Activated naive CD4-positive, alpha-beta T cell treated with Interleukin-2 at 50 U/mL for 16 hours (primary cell): ENCODE results near the gene MYO18A.

Experiments used
- DNase-seq: peaks from one replicate; pipeline ENCODE4 v3.0.0-alpha.2; 2020

Gene MYO18A

DNA sequence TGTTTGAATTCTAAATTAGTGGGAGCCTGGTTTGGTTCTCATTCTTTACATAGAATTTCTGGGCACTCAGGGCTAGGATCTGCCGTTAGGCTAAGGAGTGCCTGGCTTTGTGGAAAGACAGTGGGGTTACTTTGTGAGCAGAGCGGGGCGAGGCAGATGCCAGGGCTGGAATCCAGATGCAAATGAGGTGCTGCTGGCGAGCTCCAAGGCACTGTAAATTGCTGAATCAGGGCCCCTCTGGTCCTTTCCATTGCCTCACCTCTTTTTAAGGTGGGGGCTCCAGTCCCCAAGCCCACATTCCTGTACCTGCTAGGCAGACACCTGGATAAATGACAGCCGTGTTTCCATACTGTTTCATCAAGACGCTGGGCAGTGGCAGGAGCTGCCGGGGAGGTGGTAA is 103.5 kb downstream of the MYO18A start:
- no peak for DNase-seq

DNA sequence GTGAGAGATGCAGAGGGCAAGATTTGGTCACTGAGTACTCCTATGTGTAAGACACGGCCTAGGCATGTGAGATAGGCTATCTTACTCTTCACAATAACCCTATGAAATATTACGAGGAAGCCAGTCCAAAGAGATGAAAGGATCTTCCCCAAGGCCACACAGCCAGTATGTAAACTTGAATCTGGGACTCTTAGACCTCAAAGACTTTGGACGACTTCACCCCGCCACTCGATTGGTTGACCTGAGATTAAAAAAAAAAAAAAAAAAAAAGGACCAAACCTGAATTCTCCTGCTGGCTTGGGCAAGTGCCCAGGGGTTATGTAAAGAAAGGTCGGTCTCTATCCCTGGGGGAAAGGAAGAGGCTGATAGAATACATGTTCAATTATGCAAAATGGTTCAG is 104.1 kb downstream of the MYO18A start:
- no peak for DNase-seq

DNA sequence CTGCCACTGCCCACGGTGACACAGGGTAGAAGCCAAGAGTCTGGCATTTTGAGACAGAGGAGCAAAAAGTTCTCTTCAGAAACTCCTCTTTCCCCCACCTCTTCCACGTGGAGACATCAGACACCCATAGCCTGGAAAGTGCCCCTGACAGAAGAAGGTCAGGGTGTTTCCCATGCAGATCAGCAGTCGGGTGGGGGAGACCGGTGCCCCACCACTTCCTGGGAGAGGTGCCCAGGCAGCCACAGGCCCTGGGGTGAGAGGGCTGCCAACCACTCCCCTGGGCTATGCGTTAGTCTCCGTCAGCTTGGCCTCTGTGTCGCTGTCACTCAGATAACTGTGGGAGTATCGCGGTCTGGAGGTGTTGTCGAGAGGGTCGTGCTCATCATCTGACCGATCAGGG is 105.7 kb downstream of the MYO18A start:
- DNase-seq: no peak

DNA sequence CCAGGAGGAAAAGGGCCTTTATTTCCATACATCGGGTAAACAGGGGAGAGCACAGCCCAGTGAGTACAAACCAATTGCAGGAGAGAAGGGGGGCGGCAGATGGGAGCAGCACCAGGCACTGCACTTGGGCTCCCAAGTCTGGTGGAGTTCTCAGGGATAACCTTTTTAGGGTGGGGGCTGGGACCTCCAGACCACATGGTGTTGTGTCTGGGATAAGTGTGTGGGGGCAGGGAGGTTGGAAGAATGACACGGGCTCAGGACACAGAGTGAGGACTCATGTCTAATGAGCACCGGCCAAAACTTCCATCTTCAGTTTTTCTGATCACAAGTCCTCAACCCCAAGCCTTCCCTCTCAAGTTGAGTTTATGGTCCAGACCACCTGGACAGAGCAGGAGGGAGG is 106.7 kb downstream of the MYO18A start:
- DNase-seq: no peak

DNA sequence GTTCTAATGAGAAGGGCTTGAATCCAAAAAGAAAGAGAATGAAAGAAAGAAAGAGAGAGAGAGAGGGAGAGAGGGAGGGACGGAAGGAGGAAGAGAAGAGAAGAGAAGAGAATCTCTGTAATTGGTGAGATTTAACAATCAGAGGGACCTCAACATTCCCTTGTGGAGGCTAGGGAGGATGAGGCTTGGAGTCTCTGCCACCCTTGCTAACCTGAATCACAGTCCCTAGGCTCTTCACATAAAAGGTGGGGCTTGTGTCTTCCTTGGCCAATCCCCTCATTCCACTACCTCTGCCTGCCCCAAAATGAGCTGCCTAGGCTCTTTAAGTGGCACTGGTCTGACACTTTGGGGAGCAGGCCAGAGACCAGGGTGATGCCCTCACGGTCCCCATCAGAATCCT is 107.2 kb downstream of the MYO18A start:
- DNase-seq: no peak

DNA sequence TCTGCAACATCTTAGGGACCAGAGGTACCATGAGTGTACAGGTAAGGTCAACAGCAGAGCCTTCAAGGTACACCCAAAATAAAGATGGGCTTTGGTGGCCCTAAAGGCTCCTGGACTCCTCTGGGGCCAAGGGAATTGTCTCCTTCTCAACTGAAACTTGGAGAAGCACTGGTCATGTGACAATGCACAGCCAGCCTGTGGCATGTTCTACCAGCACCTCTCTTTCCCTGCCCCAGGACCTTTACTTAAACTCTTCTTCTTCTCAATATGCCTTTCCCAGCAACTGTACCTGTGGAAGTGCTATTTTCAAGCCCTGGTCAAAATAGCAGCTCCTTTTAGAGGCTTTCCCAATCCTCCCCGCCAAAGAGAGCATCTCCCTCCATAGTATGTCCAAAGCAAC is 108.9 kb downstream of the MYO18A start:
- DNase-seq: no peak

DNA sequence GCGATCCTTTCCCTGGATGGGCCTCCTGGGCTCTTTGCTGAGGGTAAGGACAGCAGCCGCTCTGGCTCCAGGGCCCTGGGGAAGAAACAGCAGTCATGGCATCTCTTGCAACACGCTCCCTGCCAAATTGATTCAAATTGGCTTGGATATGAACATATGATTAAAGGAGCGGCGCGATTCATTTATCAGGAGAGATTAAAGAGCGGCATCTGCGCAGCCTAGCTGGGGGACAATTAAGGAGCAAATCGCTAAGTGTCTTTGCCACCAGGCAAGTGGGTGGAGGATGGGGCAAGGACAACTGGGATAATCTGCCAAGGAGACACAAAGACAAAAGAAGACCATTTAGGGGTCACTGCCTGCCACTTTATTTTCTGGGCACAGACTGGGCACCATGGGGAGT is 109.4 kb downstream of the MYO18A start:
- DNase-seq: no peak

DNA sequence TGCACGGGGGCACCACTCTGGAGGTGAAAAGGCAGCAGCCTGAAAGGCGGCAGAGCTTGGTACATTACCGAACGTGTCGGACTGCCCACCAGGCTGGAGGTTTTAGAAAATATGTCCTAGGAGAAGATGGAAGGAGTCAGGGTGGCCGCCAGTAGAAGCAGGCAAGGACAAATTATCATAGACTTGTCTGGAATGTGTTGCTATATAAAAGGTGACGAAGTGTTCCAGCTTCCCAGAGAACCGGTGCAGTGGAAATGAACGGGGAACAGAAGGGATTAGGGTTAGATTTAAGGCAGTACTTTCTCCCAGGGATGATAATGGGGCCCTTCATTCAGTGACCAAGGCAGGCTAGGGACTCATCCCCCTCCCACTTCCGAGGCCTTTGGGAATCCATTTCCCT is 109.9 kb downstream of the MYO18A start:
- DNase-seq: no peak

DNA sequence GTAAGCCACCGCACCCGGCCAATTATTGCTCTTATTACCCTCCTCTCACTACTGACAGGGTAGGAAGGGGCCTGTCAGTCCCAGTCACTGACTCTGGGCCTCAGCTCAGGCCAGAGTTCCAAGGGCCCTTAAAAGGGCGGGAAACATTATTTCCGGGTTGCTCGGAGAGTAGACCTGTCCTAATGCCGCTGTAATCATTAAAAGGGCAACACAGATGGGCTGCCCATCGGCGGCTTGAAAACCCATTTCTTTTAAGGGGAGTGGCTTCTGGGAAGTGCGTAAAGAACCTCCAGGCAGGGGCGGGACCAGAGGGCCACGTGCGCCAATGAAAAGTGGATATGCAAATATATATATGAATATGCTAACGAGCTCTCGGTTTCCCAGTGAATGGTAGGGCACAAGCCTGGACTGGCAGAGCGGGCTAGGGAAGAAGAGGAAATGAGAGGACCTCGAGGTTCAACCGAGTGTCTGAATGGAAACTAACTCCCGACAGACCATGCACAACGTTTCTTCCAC is 110.6 kb downstream of the MYO18A start:
- no peak for DNase-seq

DNA sequence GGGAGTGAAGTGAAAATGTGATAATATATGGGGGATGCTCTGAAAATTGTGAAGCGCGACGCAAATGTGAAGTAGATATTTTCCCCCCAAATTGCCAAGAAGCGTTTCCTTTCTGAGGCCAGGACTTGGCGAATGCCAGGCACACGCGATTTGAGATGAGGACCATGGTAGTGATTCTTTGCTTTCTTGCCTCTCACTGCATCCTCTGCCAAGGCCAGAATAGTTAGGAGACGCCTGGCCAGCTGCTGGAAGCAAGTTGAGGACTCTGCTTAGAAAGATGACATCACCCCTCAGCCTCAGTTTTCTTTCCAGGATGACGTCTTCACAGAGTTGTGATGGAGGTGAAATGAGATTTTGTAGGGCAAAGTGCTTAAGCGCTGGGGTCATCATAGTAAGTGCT is 111.4 kb downstream of the MYO18A start:
- DNase-seq: no peak

DNA sequence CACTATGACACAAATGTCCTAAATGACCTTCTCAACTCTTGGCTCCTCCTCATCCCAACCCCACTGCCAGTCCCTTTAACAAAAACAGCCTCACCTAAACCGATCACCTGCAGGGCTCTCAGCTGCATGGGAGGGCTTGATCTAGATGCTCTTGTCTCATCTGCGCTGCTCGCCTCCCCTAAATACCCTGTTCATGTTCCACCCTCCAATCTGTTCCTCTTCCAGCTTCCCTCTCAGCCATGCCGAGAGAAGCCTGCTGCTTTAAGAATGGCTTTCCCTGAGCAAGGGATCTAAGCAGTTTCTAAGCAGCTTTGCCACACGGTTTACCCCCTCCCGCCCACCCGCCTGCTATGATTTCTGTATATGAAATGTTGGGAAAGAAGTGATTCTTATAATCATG is 113.6 kb downstream of the MYO18A start:
- DNase-seq: no peak

DNA sequence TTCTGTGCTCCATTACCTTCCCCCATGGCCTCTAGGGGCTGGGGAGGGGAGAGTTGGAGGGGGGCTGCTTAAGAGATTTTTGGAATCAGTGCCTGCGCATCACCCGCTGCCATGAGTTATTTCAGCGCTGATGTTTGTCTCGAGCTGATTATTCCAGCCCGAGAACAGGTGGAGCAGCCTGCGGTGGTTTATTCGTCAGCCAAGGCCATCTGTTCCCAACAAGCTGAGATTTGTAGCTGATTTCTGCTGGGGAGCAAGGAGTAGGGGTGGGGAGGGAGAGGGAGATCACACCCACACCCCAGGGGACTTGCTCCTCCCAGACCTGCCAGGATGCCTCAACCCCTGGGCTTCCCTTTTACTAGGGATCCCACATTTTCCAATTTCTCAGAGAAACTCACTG is 114.2 kb downstream of the MYO18A start:
- no peak for DNase-seq

DNA sequence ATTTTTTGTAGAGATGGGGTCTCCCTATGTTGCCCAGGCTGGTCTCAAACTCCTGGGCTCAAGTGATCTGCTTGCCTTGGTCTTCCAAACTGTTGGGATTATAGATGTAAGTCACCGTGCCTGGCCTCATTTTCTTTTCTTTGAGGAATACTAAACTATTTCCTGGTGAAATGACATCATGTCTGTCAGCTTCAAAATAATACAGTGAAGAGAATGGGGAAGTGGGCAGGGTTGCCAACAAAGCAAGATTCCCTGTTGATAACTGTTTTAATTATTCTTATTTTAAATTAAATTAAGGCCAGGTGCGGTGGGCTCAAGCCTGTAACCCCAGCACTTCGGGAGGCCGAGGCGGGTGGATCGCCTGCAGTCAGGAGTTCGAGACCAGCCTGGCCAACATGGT is 116.2 kb downstream of the MYO18A start:
- DNase-seq: no peak

DNA sequence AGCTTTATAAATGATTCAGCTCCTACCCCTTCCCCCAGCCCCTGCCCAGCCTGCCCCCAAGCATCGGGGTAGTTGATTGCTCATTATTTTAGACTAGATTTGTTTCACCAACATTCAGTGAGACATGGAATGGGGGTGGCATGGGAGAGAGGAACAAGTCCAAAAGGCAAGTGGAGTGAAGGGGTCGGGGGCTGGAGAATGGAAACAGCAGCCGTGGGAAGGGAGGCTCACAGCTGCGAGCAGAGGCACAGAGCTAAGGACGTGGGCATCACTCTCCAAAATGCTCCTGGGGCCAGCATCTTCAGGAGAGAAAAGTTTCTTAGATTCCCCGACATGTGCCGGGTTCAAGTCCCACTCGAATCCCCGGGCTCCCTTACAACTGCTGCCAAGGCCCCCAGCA is 118.0 kb downstream of the MYO18A start:
- DNase-seq: no peak

DNA sequence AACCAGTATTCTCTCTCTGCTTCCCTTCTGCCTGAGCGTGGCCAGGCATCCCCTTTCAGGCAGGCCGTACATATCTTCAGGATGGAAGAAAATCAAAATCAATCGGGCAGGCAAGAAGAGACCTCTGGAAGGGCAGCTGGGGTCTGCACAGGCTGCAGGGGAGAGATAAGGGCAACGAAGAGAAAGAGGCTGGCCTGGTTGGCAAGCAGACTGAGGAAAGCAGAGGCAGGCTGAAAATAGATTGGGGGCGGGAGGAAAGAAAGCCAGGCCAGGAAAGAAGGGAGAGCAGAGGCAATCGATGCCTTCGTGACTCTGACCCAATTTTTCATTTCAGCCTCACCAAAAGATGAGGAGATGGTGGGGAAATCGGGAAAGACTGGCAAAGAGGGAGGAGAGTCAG is 119.2 kb downstream of the MYO18A start:
- DNase-seq: no peak

DNA sequence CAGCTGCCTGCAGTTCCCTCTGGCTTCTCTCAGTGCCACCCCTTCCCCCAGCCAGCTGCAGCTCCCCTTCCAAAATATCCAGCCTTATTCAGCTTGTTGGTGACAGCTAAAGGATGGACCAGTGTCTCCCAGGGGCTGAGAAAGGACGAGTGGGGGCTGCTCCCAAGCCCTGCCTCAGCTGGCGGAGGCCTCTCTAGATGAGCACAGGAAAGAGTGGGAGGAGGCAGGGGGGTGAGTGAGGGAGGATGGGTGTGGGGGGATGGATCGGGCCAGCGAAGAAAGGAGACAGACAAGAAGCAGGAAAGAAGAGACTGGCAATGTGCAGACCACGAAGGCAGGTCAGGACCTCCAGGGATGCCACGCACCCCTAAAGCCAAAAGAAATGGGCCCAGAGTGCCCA is 119.7 kb downstream of the MYO18A start:
- DNase-seq: no peak

DNA sequence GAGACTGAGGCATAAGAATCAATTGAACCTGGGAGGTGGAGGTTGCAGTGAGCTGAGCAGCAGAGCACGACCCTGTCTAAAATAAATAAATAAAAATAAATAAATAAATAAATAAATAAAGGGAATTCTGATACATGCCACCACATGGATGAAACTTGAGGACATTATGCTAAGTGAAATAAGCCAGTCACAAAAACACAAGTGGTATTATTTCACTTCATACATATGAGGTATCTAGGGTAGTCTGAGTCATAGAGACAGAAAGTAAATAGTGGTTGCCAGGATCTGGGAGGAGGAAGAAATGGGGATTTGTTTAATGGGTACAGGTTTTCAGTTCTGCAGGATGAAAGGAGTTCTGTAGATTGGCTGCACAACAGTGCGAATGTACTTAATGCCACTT is 120.9 kb downstream of the MYO18A start:
- no peak for DNase-seq

DNA sequence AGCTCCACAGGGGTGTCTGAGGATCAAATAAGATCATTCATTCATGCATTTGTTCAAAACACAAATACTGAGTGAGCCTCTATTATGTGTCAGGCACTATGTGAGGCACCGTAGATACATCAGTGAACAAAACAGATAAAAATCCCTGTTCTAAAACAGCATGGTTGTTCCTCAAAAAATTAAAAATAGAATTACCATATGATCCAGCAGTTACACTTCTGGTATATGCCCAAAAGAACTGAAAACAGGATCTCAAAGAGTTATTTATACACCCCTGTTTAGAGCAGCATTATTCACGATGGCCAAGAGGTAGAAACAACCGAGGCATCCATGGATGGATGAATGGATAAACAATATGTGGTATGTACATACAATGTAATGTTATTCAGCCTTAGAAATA is 121.8 kb downstream of the MYO18A start:
- DNase-seq: no peak

DNA sequence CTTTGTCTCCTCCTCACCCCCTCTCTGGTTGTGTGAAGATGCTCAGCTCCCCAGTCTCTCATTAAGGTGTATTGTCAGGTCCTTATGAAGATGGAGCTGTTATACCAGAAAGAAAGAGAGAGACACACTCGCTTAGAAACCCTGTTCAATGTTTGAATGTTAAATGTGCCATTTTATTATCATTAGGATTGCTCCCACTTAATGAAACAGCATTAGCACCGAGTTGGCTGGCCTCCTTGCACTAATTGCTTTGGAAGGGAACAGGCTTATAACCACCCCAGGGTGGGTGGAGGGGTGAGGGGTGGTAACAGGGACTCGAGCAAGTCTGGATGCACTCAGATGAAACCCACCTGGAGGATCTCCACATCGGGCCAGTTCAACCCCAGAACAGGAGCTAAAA is 122.8 kb downstream of the MYO18A start:
- no peak for DNase-seq

DNA sequence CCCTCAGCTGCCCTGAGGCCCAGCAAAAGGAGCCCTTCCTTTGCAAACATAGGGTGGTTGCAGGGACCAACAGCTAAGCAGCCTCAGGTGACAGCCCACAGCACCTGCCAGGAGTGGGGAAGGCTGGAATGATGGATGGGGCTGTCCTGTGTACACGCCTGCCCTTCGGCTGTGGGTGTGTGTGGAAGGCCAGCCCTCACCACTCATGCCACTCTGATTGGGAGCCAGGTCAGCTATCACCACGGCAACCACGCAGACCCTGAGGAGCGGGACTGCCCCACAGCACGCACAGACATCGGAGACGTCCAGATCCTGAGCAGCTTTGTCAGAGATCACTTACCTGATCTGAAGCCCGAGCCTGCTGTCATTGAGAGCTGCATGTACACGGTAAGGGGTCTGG is 125.4 kb downstream of the MYO18A start:
- no peak for DNase-seq

DNA sequence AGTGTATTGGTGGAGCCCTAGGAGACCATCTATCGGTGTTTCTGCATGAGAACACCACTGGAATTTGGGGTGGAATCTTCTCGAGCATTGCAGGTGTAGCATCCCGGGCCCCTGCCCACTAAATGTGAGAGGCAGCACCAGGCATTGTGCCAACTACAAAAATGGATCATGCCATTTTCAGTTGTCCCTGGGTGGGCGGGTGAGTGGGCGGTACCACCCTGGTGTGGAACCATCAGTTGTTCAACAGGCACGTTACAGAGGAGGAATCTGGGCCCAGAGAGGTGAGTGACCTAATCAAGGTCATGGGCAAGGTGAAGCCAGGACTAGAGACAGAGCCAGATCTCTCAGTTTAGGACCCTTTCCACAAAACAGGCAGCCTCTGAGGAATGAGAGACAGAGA is 128.5 kb downstream of the MYO18A start:
- no peak for DNase-seq

DNA sequence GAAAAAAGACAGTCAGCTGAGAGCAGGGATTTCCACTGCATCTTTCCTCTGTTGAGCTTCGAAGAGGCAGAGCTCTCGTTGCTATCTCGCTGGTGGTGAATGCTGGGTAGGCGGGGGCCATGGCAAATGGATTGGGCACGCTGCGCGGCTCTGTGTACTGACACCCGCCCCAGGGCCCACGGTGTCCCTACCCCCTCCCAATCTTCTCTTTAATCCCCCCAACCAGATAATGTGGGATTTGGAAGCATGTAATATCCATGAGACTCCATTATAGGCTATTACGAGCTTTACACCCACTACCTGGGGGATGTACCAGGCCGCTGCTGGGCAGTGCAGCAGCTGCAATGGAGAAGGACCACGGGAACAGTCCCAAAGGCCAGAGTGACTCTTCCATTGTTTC is 129.0 kb downstream of the MYO18A start:
- DNase-seq: no peak

DNA sequence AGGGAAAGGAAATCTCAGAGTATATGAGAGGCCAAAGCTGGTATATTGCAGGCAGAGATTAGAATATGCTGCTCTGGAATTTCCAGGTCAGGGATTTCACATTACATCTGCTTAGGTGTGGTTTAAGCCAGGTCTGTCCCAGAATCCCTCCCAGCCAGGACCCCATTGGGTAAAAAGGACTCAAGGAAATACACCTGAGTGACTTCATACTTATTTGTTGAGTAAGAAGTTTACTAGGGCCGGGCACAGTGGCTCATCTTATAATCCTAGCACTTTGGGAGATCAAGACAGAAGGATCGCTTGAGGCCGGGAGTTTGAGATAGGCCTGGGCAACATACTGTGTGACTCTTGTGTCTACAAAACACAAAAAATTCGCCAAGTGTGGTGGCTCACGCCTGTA is 130.0 kb downstream of the MYO18A start:
- no peak for DNase-seq

DNA sequence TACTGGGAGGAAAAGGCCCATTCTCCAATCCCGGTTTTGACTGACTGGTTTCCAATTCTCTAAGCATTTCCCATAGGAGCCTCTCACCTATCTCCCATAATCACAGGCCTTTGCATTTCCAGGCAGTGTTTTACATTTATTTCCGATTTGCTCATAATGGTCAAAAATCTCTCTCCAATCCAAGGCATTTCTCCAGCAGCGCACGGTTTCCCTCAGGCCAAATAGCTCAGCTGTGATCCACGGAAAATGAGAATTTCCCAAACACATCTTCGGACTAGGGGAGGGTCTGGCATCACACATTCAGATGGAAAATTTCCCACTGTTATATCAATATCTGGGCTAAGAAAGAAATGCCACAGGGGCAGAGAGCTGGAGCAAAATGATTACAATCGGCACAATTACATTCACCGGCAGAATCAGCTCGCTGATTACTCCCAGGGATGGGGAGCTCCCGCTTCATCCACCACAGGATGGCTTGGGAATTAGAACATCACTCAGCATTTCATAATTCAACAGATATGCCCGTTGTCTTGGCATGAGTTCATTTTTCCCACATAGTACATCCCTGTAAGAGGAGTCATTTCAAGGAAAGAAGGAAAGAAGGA is 130.6 kb downstream of the MYO18A start:
- DNase-seq: no peak

DNA sequence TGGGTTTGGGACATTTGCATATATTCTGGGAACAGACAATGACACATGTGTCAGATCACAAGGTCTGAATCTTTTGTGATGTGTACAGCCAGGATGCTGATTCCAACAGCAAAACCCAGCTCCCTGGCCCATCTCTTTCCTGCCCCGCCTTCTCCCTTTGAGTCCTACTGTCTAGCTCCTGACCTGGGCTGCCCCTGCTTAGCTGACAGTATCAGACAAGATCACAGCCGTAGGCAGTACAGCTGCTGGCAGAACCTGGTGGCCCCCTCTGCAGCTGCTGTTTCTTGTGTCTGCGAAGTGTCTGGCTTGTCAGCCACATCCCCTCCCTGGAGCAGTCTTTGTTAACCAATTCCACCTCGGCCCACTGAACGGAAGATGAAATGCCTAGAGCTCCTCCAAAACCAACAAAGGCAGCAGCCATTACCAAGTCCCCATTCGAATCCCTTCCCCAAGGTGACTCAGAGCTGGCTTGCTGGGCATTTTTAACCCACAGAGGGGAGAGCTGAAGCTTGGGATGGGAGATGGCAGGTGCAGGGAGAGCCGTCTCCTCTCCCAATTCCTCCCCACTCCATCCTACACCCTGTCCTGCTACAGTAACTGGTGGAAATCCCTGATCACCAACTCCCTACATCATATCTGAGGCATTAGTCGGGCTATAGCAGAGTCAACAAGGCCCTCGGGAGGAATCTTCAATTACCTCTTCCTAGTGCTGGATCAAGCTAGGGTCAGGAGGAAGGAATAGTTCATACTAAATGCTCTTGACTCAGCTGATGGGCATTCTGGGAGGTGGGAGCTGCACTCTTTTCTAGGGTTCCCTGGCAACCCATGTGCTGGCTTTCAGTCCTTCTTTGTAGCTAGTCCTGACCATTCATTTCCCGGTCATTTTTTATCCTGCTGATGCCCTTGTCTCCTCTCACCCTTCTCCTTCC is 131.5 kb downstream of the MYO18A start:
- no peak for DNase-seq
